GM21576 (cell line): ENCODE data around the gene KRCC1.
"Not testable (repeated sequence)": the region's sequence is repeated elsewhere in the genome, so short reads cannot be mapped to it uniquely, and the experiment has no call there.

Source experiments
- ATAC-seq: cut with Tn5 transposase; IDR thresholded peaks from one replicate; pipeline ENCODE4 v1.9.1; 2021; ENCODE audit warnings: mild to moderate bottlenecking, moderate library complexity; ENCODE audit not compliant: unreplicated experiment

KRCC1 gene

DNA sequence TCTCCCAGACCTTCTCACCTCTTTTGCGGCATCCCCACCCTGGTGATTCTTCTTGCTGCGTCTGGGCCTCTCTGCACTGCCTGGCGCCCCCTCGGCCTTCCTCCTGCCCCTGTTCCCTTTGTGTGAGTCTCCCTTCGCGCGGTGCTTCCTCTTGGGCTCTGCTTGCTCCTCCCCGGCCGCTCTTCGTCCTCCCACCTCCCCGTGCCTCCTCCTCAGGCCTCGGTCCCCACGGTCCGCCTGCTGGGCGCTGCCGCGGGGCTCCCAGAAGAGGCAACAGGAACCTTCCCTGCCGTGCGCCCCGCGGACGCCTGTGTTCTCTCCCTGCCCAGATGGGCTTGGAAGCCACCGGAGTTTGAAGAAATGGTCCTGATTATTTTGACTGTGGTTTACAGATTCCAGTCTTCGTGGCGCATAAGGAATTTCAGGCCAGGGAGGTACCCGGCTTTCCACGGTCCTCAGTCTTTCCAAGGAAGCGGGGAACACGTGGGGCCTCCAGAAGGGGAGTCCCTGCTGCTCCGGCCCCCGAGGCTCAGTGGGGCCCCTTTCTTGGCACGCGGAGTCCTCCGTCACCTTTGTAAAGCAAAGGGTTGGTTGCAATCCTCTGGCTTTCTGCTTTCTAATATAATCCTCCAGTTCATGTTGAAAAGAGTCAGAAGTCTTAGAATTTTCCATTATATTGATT, 52.4 kb downstream of the KRCC1 start:
- ATAC-seq = no peak

DNA sequence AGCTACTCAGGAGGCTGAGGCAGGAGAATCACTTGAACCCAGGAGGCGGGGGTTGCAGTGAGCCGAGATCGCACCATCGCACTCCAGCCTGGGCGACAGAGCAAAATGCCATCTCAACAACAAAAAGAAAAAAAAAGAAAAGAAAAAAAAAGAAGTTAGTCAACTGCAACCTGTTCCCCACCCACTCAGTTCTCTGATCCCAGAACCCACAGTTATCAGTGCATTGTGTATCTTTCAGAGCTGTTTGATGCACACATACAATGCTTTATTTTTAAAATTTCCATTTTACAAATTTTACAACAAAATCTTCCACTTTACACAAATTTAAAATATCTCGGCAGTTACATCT, 53.2 kb downstream of the KRCC1 start:
- no peak for ATAC-seq

DNA sequence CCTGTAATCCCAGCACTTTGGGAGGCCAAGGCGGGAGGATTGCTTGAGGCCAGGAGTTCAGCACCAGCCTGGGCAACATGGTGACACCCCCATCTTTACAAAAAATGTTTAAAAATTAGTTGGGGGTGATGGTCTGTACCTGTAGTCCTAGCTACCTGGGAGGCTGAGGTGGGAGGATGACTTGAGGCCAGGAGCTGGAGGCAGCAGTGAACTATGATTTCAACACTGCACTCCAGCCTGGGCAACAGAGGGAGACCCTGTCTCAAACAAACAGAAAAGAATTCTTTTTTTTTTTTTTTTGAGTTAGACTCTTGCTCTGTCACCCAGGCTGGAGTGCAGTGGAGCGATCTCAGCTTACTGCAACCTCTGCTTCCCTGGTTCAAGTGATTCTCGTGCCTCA, 55.1 kb downstream of the KRCC1 start:
- ATAC-seq = not testable (repeated sequence)

DNA sequence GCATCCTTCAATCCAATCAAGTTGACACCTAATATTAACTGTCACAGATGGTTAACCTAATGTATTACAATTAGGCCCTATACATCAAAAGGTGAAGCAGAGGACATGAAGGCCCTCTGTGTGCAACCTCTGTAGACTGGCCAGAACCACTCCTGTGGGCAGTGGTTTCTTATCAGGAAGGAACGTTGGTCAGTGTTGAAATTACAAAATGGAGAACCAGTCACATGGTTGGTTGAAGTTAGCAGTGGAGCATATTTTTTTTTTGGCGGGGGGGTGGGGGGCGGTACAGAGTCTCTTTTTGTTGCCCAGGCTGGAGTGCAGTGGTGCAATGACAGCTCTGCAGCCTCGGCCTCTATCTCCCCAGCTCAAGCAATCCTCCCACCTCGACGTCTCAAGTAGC, 59.0 kb downstream of the KRCC1 start:
- ATAC-seq = no peak

DNA sequence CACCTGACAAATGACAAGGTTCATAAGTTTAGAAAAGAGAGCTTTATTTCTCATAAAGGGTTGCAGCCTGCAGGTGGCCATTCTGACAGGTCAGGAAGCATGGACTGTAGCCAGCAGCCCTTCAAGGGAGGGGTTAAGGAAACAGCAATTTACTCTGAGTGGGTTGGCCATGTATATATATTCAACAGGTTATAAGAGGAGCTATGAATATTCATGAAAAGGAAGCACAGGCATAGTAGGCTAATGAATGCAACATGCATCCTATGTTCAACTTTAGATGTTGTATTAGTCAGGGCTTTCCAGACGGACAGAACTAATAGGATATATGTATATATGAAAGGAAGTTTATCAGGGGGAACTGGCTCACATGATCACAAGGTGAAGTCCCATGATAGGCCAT, 59.8 kb downstream of the KRCC1 start:
- ATAC-seq = no peak

DNA sequence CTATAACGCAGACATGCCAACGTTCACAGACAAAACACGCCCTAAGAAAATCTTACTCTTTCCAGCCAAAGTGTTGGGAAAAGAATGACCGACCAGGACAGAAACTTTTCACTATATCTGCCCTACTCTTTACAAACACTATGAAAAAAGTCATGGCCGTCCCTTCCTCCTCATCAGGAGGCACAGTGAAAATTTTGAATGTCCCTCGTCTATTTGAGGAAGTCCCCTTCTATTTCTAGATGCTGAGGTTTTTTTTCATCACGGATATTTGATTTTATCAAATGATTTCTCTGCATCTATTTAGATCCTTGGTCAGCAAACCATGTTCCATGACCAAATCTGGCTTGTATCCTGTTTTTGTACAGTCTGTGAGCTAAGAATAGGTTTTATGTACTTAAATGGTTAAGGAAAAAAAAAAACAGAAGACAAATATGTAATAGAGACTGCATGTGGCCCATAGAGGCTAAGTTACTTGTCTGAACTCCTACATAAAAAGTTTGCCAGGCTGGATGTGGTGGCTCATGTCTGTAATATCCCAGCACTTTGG, 61.2 kb downstream of the KRCC1 start:
- not testable (repeated sequence) for ATAC-seq

DNA sequence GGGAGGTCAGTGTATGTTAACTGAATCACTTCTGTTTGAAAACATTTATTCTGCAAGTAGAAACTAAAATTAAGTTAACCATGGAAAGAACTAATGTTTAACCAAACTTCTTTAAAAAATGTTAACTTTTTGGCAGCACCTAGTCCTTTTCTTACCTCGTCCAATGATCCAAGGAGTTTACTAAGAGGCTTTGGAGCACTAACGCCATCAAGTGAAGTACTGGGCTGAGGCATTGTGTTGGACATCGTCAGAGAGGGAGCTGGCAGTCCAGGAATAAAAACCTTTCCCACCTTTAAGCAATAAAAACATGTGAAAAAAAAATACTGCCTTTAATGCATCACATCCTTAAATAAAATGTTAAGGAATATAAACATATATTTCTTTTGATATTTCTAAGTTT, 63.0 kb downstream of the KRCC1 start:
- ATAC-seq = not testable (repeated sequence)

DNA sequence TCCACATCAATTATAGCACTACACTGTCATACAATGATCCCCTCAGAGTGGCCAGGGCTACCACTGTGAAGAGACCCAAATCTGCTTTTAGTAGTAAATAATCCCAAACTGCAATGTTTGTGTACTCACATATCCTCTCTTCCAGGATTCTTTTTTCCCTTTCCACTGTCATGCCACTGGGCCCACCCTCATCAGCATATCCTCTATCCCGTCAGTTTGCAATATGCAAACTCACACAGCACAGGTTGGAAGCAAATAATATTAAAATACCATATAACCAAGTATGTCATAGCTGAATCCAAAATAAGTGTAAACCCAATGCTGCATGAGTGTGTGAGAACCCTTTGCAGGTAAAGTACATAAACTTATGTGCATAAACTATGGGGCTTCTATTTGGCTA, 68.1 kb downstream of the KRCC1 start:
- ATAC-seq = not testable (repeated sequence)

DNA sequence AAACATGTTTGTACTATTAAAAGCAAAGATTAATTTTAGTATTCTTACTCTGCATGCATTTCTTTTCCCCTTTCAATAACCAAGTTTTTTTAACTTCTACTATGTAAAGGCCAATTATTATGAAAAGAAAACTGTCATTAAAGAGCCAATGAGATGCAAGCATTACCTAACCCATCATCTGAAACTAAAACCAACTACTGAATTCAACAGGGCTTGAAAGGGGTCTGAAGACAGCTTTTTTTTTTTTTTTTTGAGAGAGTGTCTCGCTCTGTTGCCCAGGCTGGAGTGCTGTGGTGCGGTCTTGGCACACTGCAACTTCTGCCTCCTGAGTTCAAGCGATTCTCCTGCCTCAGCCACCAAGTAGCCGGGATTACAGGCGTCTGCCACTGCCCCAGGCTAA, 69.7 kb downstream of the KRCC1 start:
- ATAC-seq = not testable (repeated sequence)

DNA sequence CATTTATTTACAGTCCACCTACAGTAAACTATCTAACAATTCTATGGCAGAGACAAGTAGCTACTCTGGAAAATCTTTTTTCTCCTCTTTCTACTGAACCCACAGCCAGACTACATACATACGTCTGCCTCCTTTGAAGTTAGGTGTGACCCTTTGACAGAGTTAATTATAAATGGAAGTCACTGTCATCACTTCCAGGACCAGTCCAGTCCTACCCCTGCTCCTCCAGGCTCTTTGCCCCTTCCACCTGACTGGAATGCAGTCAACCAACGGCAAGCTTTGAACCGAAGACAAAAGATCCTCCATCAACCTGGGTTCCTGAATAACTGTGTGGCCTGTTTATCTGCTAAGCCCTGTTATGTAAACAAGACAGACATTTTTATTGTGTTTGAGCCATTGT, 74.4 kb downstream of the KRCC1 start:
- ATAC-seq = not testable (repeated sequence)
